Mononuclear cell (primary cell): ENCODE data around the gene TNFRSF1B. TPM values are rescaled to one million over a fixed set of nuclear protein-coding genes. Genes with fewer than 3 reads are reported as not detected.

ENCODE experiments used
- H3K27me3 ChIP-seq: 2 replicates; pipeline ENCODE4 v1.6.0; 2011; ENCODE audit warnings: low read length, control low read depth; ENCODE audit not compliant: insufficient read depth
- H3K4me1 ChIP-seq: 2 replicates; pipeline ENCODE4 v1.5.1; 2011; ENCODE audit warnings: mild to moderate bottlenecking, low read length, control low read depth; ENCODE audit not compliant: insufficient read depth
- H3K4me3 ChIP-seq: 2 replicates; pipeline ENCODE4 v1.5.1; 2011; ENCODE audit warnings: mild to moderate bottlenecking, low read length, moderate library complexity
- H3K9me3 ChIP-seq: 2 replicates; pipeline ENCODE4 v1.5.1; 2011; ENCODE audit warnings: low read depth, mild to moderate bottlenecking, control low read depth, low read length
- total RNA-seq: library from RNA; depleted of rRNA; stranded (reverse); fragments of >200 nt; gene quantifications from one replicate; pipeline ENCODE4 v1.2.3, GENCODE V29; 2012

The TNFRSF1B gene
- total RNA-seq, 1 donor: 210 TPM

DNA sequence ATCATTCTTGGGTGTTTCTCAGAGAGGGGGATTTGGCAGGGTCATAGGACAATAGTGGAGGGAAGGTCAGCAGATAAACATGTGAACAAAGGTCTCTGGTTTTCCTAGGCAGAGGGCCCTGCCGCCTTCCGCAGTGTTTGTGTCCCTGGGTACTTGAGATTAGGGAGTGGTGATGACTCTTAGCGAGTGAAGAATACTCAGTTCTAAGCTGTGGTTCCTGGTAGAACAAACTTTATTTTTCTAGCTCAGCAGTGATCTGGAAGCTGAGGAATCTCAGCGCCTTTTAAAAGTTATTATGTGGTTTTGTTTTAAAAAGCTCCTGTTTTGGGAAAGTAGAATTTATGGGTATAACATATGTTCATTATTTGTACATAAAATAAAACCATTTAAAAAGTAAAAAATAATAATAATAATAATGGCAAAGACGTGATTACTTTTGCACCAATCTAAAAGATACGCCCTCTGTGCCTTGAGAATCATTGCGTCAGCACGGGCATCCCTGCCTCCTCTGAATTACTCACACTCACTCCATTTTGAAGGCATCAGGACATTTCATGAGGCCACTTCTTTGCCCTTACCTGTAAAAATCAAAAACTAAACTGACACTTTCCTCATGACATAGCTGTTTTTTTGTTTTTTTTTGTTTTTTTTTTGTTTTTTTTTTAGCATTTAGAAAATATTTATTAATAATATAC lies 29.7 kb upstream of the TNFRSF1B start:
- Histone ChIP-seq H3K9me3 (no peaks in the 10 kb centered on the region), H3K4me3 (no peak overlapping the region), H3K4me1 (peaks cover 54% of the 10 kb centered on the region), H3K27me3 (no peaks in the 10 kb centered on the region)

GRCh38 chr1:12138196-12139168 lies 28.3 kb upstream of the TNFRSF1B start:
- H3K9me3 ChIP-seq: no peaks in the 10 kb centered on the region
- peaks cover 54% of the 10 kb centered on the region for H3K4me1 ChIP-seq
- no peak overlapping the region for H3K4me3 ChIP-seq
- H3K27me3 ChIP-seq: no peaks in the 10 kb centered on the region

- no peaks in the 10 kb centered on the region for H3K9me3 ChIP-seq
- H3K4me3 ChIP-seq: no peak overlapping the region
- H3K4me1 ChIP-seq: peaks cover 56% of the 10 kb centered on the region
- no peaks in the 10 kb centered on the region for H3K27me3 ChIP-seq
These were observed 26.8 kb upstream of the TNFRSF1B start for GRCh38 chr1:12140016-12140415.

DNA sequence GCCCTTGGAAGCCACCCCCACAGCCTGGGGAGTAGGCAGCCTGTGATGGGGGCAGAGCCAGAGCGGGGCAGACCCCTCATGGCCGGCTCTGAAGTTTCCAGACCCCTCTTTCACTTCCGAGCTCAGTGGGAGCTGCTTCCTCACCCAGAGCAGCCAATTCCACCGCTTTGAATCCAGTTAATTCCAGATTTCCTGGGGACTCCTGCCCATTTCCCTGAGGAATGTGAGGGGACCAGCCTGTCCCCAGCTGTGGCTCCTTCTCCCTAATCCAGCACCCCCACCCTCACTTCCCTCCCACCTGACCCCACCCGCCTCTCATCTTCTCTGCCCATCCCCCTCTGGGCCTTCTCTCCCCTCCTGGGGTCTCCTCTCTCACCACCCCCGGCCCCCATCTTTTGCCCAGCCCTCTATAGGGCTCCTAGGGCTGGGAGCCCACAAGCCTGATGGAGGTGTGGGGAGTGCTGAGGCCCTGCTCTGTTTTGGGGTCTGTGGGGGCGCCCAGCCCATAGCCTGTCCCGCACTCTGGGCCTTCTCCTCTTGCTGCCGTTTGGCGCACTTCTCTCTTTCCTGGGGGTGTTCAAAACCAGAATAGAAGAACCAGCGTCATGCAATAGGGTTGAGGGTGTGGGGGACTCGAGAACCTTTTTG lies 26.2 kb upstream of the TNFRSF1B start:
- Histone ChIP-seq H3K4me1 (peaks cover 63% of the 10 kb centered on the region), H3K27me3 (no peaks in the 10 kb centered on the region), H3K4me3 (no peak overlapping the region), H3K9me3 (no peaks in the 10 kb centered on the region)

DNA sequence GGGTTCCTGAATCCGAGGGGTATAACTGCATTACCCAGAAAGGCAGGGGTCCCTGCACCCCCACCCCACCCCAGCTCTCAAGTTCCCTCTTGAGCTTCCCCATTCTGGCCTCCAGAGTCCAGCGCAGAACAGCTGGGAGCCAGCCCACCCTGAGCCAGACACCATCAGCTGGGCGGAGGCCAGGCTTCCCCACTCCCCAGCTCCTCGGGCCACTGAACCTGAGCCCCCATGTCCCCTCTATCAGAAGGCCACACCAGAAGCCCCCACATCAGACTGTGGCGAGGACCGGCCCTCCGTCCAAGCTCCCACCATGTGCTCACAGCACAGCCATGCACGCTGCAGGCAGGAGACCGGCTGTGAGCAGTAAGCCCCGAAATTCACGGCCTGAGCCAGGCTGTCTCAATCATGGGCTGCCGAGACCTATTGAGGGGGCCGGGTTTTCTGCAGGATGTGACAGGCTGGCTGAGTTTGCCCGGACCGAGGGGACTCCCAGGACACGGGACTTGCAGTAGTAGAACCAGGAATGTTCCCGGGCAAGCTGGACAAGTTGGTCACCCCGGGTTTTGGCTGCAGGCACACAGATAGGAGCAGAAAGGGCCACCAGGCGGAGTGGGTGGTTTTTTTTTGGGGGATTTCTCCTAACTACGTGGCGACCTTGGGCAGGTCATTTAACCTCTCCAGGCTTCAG lies 25.5 kb upstream of the TNFRSF1B start:
- H3K4me1 ChIP-seq: peaks cover 69% of the 10 kb centered on the region
- H3K27me3 ChIP-seq: no peaks in the 10 kb centered on the region
- H3K4me3 ChIP-seq: no peak overlapping the region
- H3K9me3 ChIP-seq: no peaks in the 10 kb centered on the region

DNA sequence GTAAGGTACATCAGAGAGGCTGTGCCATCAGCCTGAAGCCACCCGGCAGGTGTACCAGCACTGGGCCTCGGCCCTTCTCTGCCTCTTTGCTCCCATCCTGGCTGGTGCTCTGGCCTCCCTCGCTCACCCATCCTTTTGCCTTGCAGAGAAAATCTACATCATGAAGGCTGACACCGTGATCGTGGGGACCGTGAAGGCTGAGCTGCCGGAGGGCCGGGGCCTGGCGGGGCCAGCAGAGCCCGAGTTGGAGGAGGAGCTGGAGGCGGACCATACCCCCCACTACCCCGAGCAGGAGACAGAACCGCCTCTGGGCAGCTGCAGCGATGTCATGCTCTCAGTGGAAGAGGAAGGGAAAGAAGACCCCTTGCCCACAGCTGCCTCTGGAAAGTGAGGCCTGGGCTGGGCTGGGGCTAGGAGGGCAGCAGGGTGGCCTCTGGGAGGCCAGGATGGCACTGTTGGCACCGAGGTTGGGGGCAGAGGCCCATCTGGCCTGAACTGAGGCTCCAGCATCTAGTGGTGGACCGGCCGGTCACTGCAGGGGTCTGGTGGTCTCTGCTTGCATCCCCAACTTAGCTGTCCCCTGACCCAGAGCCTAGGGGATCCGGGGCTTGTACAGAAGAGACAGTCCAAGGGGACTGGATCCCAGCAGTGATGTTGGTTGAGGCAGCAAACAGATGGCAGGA lies 24.5 kb upstream of the TNFRSF1B start:
- Histone ChIP-seq H3K9me3 (no peaks in the 10 kb centered on the region), H3K27me3 (no peaks in the 10 kb centered on the region), H3K4me3 (no peak overlapping the region), H3K4me1 (peaks cover 79% of the 10 kb centered on the region)

DNA sequence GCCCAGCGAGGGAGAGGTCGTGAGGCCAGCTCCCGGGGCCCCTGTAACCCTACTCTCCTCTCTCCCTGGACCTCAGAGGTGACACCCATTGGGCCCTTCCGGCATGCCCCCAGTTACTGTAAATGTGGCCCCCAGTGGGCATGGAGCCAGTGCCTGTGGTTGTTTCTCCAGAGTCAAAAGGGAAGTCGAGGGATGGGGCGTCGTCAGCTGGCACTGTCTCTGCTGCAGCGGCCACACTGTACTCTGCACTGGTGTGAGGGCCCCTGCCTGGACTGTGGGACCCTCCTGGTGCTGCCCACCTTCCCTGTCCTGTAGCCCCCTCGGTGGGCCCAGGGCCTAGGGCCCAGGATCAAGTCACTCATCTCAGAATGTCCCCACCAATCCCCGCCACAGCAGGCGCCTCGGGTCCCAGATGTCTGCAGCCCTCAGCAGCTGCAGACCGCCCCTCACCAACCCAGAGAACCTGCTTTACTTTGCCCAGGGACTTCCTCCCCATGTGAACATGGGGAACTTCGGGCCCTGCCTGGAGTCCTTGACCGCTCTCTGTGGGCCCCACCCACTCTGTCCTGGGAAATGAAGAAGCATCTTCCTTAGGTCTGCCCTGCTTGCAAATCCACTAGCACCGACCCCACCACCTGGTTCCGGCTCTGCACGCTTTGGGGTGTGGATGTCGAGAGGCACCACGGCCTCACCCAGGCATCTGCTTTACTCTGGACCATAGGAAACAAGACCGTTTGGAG lies 23.7 kb upstream of the TNFRSF1B start:
- Histone ChIP-seq H3K4me1 (peaks cover 87% of the 10 kb centered on the region), H3K4me3 (no peak overlapping the region), H3K9me3 (no peaks in the 10 kb centered on the region), H3K27me3 (no peaks in the 10 kb centered on the region)

- no peak overlapping the region for H3K4me3 ChIP-seq
- H3K27me3 ChIP-seq: no peaks in the 10 kb centered on the region
- peaks cover 93% of the 10 kb centered on the region for H3K4me1 ChIP-seq
- H3K9me3 ChIP-seq: no peaks in the 10 kb centered on the region
These were observed 23.1 kb upstream of the TNFRSF1B start for GRCh38 chr1:12143631-12144155.

- Histone ChIP-seq H3K4me1 (peaks cover 99% of the 10 kb centered on the region), H3K4me3 (no peak overlapping the region), H3K9me3 (no peaks in the 10 kb centered on the region), H3K27me3 (no peaks in the 10 kb centered on the region)
These were observed 22.6 kb upstream of the TNFRSF1B start for GRCh38 chr1:12144236-12144635.

- Histone ChIP-seq H3K4me3 (no peak overlapping the region), H3K9me3 (no peaks in the 10 kb centered on the region), H3K4me1 (peaks cover 100% of the 10 kb centered on the region), H3K27me3 (no peaks in the 10 kb centered on the region)
These were observed 21.8 kb upstream of the TNFRSF1B start for GRCh38 chr1:12144969-12145368.

- H3K27me3 ChIP-seq: no peaks in the 10 kb centered on the region
- H3K9me3 ChIP-seq: no peaks in the 10 kb centered on the region
- H3K4me1 ChIP-seq: peaks cover 100% of the 10 kb centered on the region
- no peak overlapping the region for H3K4me3 ChIP-seq
These were observed 21.0 kb upstream of the TNFRSF1B start for GRCh38 chr1:12145616-12146342.

- Histone ChIP-seq H3K4me1 (peaks cover 100% of the 10 kb centered on the region), H3K9me3 (no peaks in the 10 kb centered on the region), H3K4me3 (no peak overlapping the region), H3K27me3 (no peaks in the 10 kb centered on the region)
These were observed 20.3 kb upstream of the TNFRSF1B start for GRCh38 chr1:12146343-12147112.
